A549 (cell line): ENCODE measurements around the gene CDR2.

Experiments
- CTCF ChIP-seq: fragments of >200 bp; sonication (Bioruptor Twin); formaldehyde crosslinking; IDR thresholded peaks from 3 replicates; pipeline ENCODE4 v1.5.1; 2016
- KDM1A ChIP-seq: fragments of 200-600 bp; sonication (generic); IDR thresholded peaks from 2 replicates; pipeline ENCODE4 v1.6.1; 2016; ENCODE audit warnings: low read depth, mild to moderate bottlenecking
- MAFK ChIP-seq: fragments of 450-650 bp; IDR thresholded peaks from 2 replicates; pipeline ENCODE4 v1.6.1; 2014; ENCODE audit not compliant: partially characterized antibody
- RAD21 ChIP-seq, 2 experiments: fragments of >200 bp in 1 of 2; sonication (Bioruptor Twin) in 1 of 2; formaldehyde crosslinking in 1 of 2; IDR thresholded peaks in 1 of 2; conservative IDR thresholded peaks in 1 of 2; 2 replicates in 1 of 2; 3 replicates in 1 of 2; pipeline ENCODE4 v1.6.1; 2012 to 2018; ENCODE audit warnings: inconsistent platforms in 1 of 2

- TF ChIP-seq RAD21 (conservative IDR thresholded peaks at IDR 0.05 in 1 of 2, IDR thresholded peaks at IDR 0.05 in 1 of 2) = no peak
- TF ChIP-seq KDM1A = no peak
- no peak for TF ChIP-seq CTCF
- no peak for TF ChIP-seq MAFK
Measured at GRCh38 chr16:22397464-22397863, 23.0 kb upstream of the CDR2 start.
